Endothelial cell of umbilical vein (primary cell): ENCODE results near the gene GTF3C2. TPM values are rescaled to one million over a fixed set of nuclear protein-coding genes. Genes with fewer than 3 reads are reported as not detected.

Source experiments
- BruUV-seq: library from RNA; stranded (reverse); fragments of 400-500 nt; replicated peaks from 2 replicates; lab custom pipeline; 2021; lab: Mats Ljungman, UMichigan
- CTCF ChIA-PET: fragments of 300-600, 350-600 bp; sonication (Branson Sonifier 250); formaldehyde crosslinking; loops from one replicate; lab custom pipeline; 2021; ENCODE audit warnings: antibody characterized with exemption, inconsistent platforms; lab: Charles Lee
- POLR2A ChIA-PET: fragments of 300-600, 350-600 bp; sonication (Branson Sonifier 250); formaldehyde crosslinking; loops from one replicate; lab custom pipeline; 2021; ENCODE audit warnings: antibody characterized with exemption, inconsistent platforms; lab: Charles Lee
- DNase-seq: peaks from one replicate; pipeline ENCODE4 v3.0.0-alpha.2; 2011; ENCODE audit warnings: low read depth, low spot score
- FAIRE-seq: peaks from 2 replicates; lab custom pipeline; 2011; peaks lifted over from hg19 to GRCh38; lab: Jason Lieb, UNC
- H2AFZ ChIP-seq: 2 replicates; pipeline ENCODE4 v1.6.0; 2012; ENCODE audit warnings: low read depth, low read length, control low read depth, inconsistent platforms
- H3K27ac ChIP-seq: 2 replicates; pipeline ENCODE4 v1.5.1; 2011; ENCODE audit warnings: low read depth, mild to moderate bottlenecking, control low read depth, low read length, moderate library complexity; ENCODE audit not compliant: insufficient read depth
- H3K27me3 ChIP-seq, 2 experiments: 2 replicates each; pipeline versions ENCODE4 v1.6.0 to v1.6.1; 2011; ENCODE audit warnings: low read length in 2 of 2, mixed read lengths in 1 of 2; ENCODE audit not compliant: control insufficient read depth in 2 of 2, insufficient read depth in 2 of 2
- H3K36me3 ChIP-seq, 2 experiments: 2 replicates in 1 of 2; 3 replicates in 1 of 2; pipeline ENCODE4 v1.5.1; 2011; ENCODE audit warnings: low read length in 2 of 2, mild to moderate bottlenecking in 1 of 2, moderate library complexity in 1 of 2; ENCODE audit not compliant: control insufficient read depth in 2 of 2, insufficient read depth in 2 of 2; ENCODE audit errors: extremely low read depth in 1 of 2
- H3K4me1 ChIP-seq: 3 replicates; pipeline ENCODE4 v1.5.1; 2011; ENCODE audit warnings: mild to moderate bottlenecking, low read length; ENCODE audit not compliant: control insufficient read depth, insufficient read depth; ENCODE audit errors: extremely low read depth
- H3K4me2 ChIP-seq: 2 replicates; pipeline ENCODE4 v1.6.1; 2011; ENCODE audit warnings: low read length, control low read depth, mixed read lengths; ENCODE audit not compliant: insufficient read depth
- H3K4me3 ChIP-seq, 3 experiments: fragments of 200-600 bp in 1 of 3; sonication (generic), shearing (Covaris generic) in 1 of 3; replicated peaks in 1 of 3; 2 replicates each; pipeline ENCODE4 v1.5.1; 2011 to 2016; ENCODE audit warnings: control low read depth in 3 of 3, low read length in 3 of 3, mild to moderate bottlenecking in 2 of 3, inconsistent platforms in 1 of 3, low read depth in 1 of 3, moderate library complexity in 1 of 3; ENCODE audit not compliant: insufficient read depth in 1 of 3
- H3K79me2 ChIP-seq: 2 replicates; pipeline ENCODE4 v1.6.0; 2012; ENCODE audit warnings: low read length, inconsistent platforms; ENCODE audit not compliant: control insufficient read depth, insufficient read depth
- H3K9ac ChIP-seq: replicated peaks from 2 replicates; pipeline ENCODE3; 2011; ENCODE audit warnings: low read length, control low read depth; ENCODE audit not compliant: insufficient read depth; ENCODE audit errors: extremely low read depth
- H3K9me1 ChIP-seq: replicated peaks from 3 replicates; pipeline ENCODE4 v1.6.0; 2011; ENCODE audit warnings: mild to moderate bottlenecking, low read length; ENCODE audit not compliant: control insufficient read depth, insufficient read depth; ENCODE audit errors: extremely low read depth
- H3K9me3 ChIP-seq: replicated peaks from 2 replicates; pipeline ENCODE4 v1.5.1; 2012; ENCODE audit warnings: low read length, inconsistent platforms; ENCODE audit not compliant: control insufficient read depth, insufficient read depth
- H4K20me1 ChIP-seq: replicated peaks from 2 replicates; pipeline ENCODE3; 2011; ENCODE audit warnings: mild to moderate bottlenecking, low read length; ENCODE audit not compliant: control insufficient read depth, insufficient read depth; ENCODE audit errors: extremely low read depth
- EZH2 ChIP-seq: IDR thresholded peaks from 2 replicates; pipeline ENCODE4 v1.6.1; 2012; ENCODE audit warnings: borderline replicate concordance, low read depth, mild to moderate bottlenecking, moderate library complexity, low read length, inconsistent platforms; ENCODE audit not compliant: severe bottlenecking
- GATA2 ChIP-seq: IDR thresholded peaks from 2 replicates; pipeline ENCODE4 v1.7.0; 2011; ENCODE audit warnings: low read depth, mild to moderate bottlenecking, moderate library complexity, mixed read lengths, low read length; ENCODE audit not compliant: insufficient read length, insufficient read depth
- MYC ChIP-seq: IDR thresholded peaks from one replicate; pipeline ENCODE4 v1.6.1; 2011; ENCODE audit warnings: mild to moderate bottlenecking, low read depth, low read length
- dilution Hi-C: fragments of 300-500 bp; cut with MboI; formaldehyde crosslinking; loops from one replicate; pipeline ENCODE4 v1.15.0; 2019; ENCODE audit warnings: low sequenced_read_pairs; ENCODE audit not compliant: extremely low pct_ligation_motif_present
- intact Hi-C: fragments of 100-400 bp; cut with micrococcal nuclease; formaldehyde crosslinking; loops from one replicate; pipeline ENCODE4 v1.10.0; 2022
- polyA plus RNA-seq, 4 experiments: library from polyadenylated mRNA; depleted of rRNA in 3 of 4; stranded (reverse) in 3 of 4; unstranded in 1 of 4; fragments of >200 nt; gene quantifications; 2 replicates each; pipeline versions ENCODE4 v1.2.1 to v1.2.3, GENCODE V29; 2011 to 2012; ENCODE audit warnings: missing spikeins in 1 of 4
- total RNA-seq: library from RNA; stranded (reverse); gene quantifications from 2 replicates; pipeline ENCODE4 v1.2.3, GENCODE V29; 2021
- TF ChIP-seq, protein P1 (sequence below): IDR thresholded peaks from 2 replicates; pipeline ENCODE4 v1.6.1; 2011; ENCODE audit not compliant: insufficient read depth, insufficient read length

GTF3C2 gene
- total and polyA plus RNA-seq, 2 donors (not counting 3 experiments of a cell fraction or from before 2014, with no cell fraction given): 57.4 to 59.7 TPM

DNA sequence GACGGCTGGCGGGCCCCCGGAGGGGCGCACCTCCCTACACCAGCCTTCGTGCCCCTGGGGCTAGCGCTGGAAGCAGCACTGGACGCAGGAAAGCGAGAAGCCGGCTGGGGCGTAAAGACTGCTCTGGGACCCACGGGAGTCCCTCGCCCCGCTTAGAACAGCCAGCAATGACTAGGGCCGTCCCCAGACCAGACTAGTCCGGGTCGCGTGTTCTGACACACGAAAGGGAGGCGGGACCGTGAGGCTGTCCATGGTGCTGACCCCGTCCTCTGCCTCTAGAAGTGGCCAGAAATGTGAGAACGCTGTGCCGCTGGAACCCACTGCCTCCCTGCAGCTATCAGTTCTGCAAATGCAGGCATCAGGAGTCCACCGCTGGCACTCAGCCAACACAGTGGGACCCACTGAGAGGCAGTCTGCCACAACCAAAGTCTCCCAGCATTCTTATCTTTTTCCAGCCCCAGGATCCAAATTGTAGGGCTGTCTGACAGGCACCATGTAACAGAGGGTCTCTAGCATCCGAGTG, 48.1 kb downstream of the GTF3C2 start, which contains the start of gene UCN:
Gene UCN, minus strand, starts transcription at position 87 of the 523 bp plus-strand sequence. CDS start 550 bp downstream, outside the sequence.
- no peak within 1 kb of the TSS for H3K9ac ChIP-seq
- H3K9me3 ChIP-seq: no peaks in the 10 kb centered on the region
- H3K27me3 ChIP-seq: peaks cover 25 to 41% of the 10 kb centered on the region in 2 experiments
- BruUV-seq: no TSS peak
- peak; percentile 18 for FAIRE-seq
- no peak within 1 kb of the TSS for H3K27ac ChIP-seq
- dilution Hi-C loops: no loop called here
- ChIA-PET CTCF (no interaction called here), POLR2A (no interaction called here)
- peak; percentile 40 for DNase-seq
- H3K4me2 ChIP-seq: no peak within 1 kb of the TSS
- H3K4me1 ChIP-seq: peaks cover 3% of the 10 kb centered on the region
- intact Hi-C loops: no loop called here
- H4K20me1 ChIP-seq: no peaks in the 10 kb centered on the region
- H3K79me2 ChIP-seq: no peaks in the 10 kb centered on the region
- H2AFZ ChIP-seq: no peak within 1 kb of the TSS
- H3K4me3 ChIP-seq: no peak within 1 kb of the TSS
- H3K9me1 ChIP-seq: no peaks in the 10 kb centered on the region
- no peak for TF ChIP-seq MYC
- TF ChIP-seq, protein P1, sequence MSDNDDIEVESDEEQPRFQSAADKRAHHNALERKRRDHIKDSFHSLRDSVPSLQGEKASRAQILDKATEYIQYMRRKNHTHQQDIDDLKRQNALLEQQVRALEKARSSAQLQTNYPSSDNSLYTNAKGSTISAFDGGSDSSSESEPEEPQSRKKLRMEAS: peak; percentile 22
- H3K36me3 ChIP-seq: no peaks in the 10 kb centered on the region

DNA sequence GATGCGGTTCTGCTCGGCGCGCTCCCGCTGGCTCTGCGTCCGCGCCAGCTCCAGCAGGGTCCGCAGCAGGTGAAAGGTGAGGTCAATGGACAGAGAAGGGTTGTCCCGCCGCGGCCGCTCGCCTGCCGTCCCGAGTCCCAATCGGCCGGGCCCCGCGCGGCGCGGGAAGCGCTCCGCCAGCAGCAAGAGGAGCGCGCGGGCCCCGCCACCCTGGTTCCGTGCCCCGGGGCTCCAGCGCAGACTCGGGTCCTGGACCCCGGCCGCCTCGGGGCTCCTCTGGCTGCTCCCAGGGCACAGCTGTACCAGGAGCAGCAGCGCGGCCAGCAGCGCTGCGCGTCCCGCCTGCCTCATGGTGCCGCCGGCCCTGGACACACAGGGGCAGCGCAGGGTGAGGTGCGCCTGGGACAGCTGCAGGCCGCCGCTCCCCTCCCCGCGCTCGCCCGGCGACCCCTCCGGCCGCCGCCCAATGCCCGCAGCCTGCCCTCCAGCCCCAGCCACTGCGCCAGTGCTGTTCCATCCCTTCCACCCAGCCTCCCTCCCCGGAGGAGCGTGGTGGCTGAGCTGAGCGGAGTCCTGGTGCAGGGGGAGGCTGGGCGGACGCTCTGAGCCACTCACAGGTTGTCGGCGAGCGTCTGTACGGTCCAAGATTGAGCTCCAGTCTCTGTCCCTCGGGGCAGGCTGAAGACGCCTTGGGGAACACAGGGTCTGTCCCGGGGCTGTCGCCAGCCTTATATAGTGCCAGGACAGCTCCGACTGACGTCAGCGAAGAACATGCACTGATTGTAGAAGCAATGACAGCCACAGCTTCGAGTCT, 48.8 kb downstream of the GTF3C2 start:
- Histone ChIP-seq H3K79me2 (no peaks in the 10 kb centered on the region), H3K4me3 (no peak overlapping the region), H3K9me1 (no peaks in the 10 kb centered on the region), H3K9me3 (no peaks in the 10 kb centered on the region), H4K20me1 (no peaks in the 10 kb centered on the region), H3K27ac (no peak overlapping the region), H3K9ac (no peak overlapping the region), H3K4me2 (no peak overlapping the region), H2AFZ (no peak overlapping the region), H3K36me3 (no peaks in the 10 kb centered on the region), H3K4me1 (peaks cover 8% of the 10 kb centered on the region), H3K27me3 (peaks cover 25 to 41% of the 10 kb centered on the region in 2 experiments)
- DNase-seq (no peak), FAIRE-seq (no peak)
- POLR2A ChIA-PET: interaction anchor here (0.6 kb wide), 1 partner anchor 131 kb away, joined by 3 read pairs; no protein-coding TSS in a partner anchor
- TF ChIP-seq GATA2 (no peak), EZH2 (peak; percentile 96)
- intact Hi-C loops (no loop called here), dilution Hi-C loops (no loop called here)
- no TSS peak for BruUV-seq
- CTCF ChIA-PET: no interaction called here
